Activated CD4-positive, alpha-beta memory T cell treated with anti-CD3 and anti-CD28 coated beads for 36 hours (primary cell): ENCODE results near the gene GBGT1. TPM values are rescaled to one million over a fixed set of nuclear protein-coding genes. Genes with fewer than 3 reads are reported as not detected.
"Not testable (repeated sequence)": the region's sequence is repeated elsewhere in the genome, so short reads cannot be mapped to it uniquely, and the experiment has no call there.

Source experiments
- CTCF ChIA-PET: fragments of 350-600 bp; sonication (Branson Sonifier 250); formaldehyde crosslinking; loops from one replicate; lab custom pipeline; 2021; ENCODE audit warnings: antibody characterized with exemption, inconsistent platforms; lab: Charles Lee
- POLR2A ChIA-PET: fragments of 350-600 bp; sonication (Branson Sonifier 250); formaldehyde crosslinking; loops from one replicate; lab custom pipeline; 2021; ENCODE audit warnings: antibody characterized with exemption; lab: Charles Lee
- DNase-seq: peaks from one replicate; pipeline ENCODE4 v3.0.0-alpha.2; 2020
- H3K27ac Mint-ChIP-seq: one replicate; pipeline ENCODE4 v1.8.0; 2021; ENCODE audit warnings: mixed read lengths
- H3K27me3 Mint-ChIP-seq: one replicate; pipeline ENCODE4 v1.8.0; 2021; ENCODE audit warnings: mixed read lengths
- H3K36me3 Mint-ChIP-seq: one replicate; pipeline ENCODE4 v1.8.0; 2021; ENCODE audit warnings: mixed read lengths
- H3K4me1 Mint-ChIP-seq: one replicate; pipeline ENCODE4 v1.8.0; 2021; ENCODE audit warnings: low read depth, mixed read lengths
- H3K4me3 Mint-ChIP-seq: one replicate; pipeline ENCODE4 v1.8.0; 2021; ENCODE audit warnings: mild to moderate bottlenecking, mixed read lengths
- H3K9me3 Mint-ChIP-seq: one replicate; pipeline ENCODE4 v1.8.0; 2021; ENCODE audit warnings: mixed read lengths
- intact Hi-C: fragments of 100-400 bp; cut with micrococcal nuclease; formaldehyde crosslinking; loops from one replicate; pipeline ENCODE4 v1.15.1; 2023
- total RNA-seq, 2 experiments: library from RNA; stranded (reverse); gene quantifications; one replicate each; pipeline ENCODE4 v1.2.3, GENCODE V29; 2021

GBGT1 gene
- total RNA-seq, 2 experiments from 2014 or later: 3.2 to 3.6 TPM

- H3K36me3 Mint-ChIP-seq, CTCF ChIA-PET, DNase-seq, H3K27me3 Mint-ChIP-seq, H3K4me1 Mint-ChIP-seq, H3K9me3 Mint-ChIP-seq, H3K27ac Mint-ChIP-seq, H3K4me3 Mint-ChIP-seq, POLR2A ChIA-PET, intact Hi-C loops: not testable (repeated sequence)
These were observed 6.0 kb upstream of the GBGT1 start for GRCh38 chr9:133169687-133170086.

- Mint-ChIP-seq H3K9me3 (no peaks in the 10 kb centered on the region), H3K27ac (no peak overlapping the region), H3K4me1 (no peaks in the 10 kb centered on the region), H3K4me3 (no peak overlapping the region), H3K27me3 (peaks cover 2% of the 10 kb centered on the region), H3K36me3 (no peaks in the 10 kb centered on the region)
- no peak for DNase-seq
- intact Hi-C loops: no loop called here
- ChIA-PET POLR2A (no interaction called here), CTCF (interaction anchor here (0.6 to 0.7 kb wide), 2 partner anchors 12 to 150 kb away, joined by 3 read pairs; no protein-coding TSS in a partner anchor)
These were observed 5.4 kb upstream of the GBGT1 start for GRCh38 chr9:133169102-133169501.

- no peaks in the 10 kb centered on the region for H3K9me3 Mint-ChIP-seq
- DNase-seq: no peak
- intact Hi-C loops: no loop called here
- peaks cover 2% of the 10 kb centered on the region for H3K27me3 Mint-ChIP-seq
- H3K36me3 Mint-ChIP-seq: no peaks in the 10 kb centered on the region
- ChIA-PET CTCF (interaction anchor here (0.6 to 0.7 kb wide), 2 partner anchors 13 to 150 kb away, joined by 3 read pairs; no protein-coding TSS in a partner anchor), POLR2A (no interaction called here)
- H3K4me1 Mint-ChIP-seq: no peaks in the 10 kb centered on the region
- no peak overlapping the region for H3K27ac Mint-ChIP-seq
- H3K4me3 Mint-ChIP-seq: no peak overlapping the region
These were observed 4.7 kb upstream of the GBGT1 start for GRCh38 chr9:133168432-133168831.

DNA sequence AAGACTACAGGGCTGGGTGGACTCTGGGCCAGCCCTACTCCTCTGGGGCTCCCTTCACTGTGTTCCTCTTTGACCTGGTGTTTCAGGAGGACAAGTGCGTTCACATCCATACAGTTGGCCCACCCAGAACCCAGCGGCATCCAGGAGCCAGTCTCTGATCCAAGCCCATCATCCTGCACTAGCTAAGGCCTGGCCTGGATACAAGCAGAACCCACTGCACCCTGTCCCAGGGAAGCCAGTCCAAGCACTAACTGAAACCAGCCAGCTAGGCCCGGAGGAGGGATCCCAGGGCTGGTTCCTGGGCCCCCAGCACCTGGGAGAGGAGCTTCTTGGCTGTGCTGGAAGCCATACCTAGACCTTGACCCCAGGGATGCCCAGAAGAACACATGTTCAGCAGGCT is 4.1 kb upstream of the GBGT1 start:
- ChIA-PET CTCF (interaction anchor here (1.1 to 1.5 kb wide), 3 partner anchors 11 to 119 kb away, joined by 3 to 6 read pairs (median 4); no protein-coding TSS in a partner anchor), POLR2A (no interaction called here)
- no peak for DNase-seq
- no peaks in the 10 kb centered on the region for H3K4me1 Mint-ChIP-seq
- H3K9me3 Mint-ChIP-seq: no peaks in the 10 kb centered on the region
- no peak overlapping the region for H3K27ac Mint-ChIP-seq
- intact Hi-C loops: no loop called here
- H3K36me3 Mint-ChIP-seq: no peaks in the 10 kb centered on the region
- peaks cover 2% of the 10 kb centered on the region for H3K27me3 Mint-ChIP-seq
- H3K4me3 Mint-ChIP-seq: no peak overlapping the region

DNA sequence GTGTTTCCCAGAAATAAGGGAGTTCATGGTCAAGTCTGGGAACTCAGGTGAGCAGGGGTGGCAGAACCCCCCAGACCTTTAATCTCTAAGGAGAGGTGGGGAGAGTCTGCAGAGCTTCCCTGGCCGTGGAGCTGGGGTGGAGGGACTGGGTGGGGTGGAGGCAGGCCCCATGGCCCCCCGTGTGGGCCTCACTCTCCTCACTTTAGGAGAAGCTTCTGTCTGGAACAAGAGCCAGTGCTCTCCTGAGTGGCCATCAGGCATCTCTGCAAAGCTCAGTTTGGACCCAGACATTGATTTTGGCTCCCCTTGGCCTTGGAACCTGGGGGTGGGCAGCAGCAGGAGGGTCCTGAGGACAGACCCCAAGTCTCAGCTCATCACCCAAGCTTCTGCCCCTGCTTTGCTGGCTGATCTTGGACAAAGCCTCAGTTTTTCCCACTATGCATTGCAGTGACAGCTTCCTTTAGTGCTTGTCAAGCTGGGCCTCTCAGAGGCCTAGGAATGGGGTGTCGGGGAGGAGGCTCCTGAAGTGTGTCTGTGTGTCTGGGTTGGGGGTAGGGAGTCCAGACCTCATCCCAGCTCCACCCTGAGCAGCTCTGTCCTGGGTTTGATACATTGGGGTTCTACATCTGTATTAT is 3.5 kb upstream of the GBGT1 start:
- Mint-ChIP-seq H3K27me3 (peaks cover 2% of the 10 kb centered on the region), H3K9me3 (no peaks in the 10 kb centered on the region), H3K36me3 (no peaks in the 10 kb centered on the region), H3K4me1 (no peaks in the 10 kb centered on the region), H3K4me3 (no peak overlapping the region), H3K27ac (no peak overlapping the region)
- ChIA-PET CTCF (interaction anchor here (0.7 to 1.5 kb wide), 4 partner anchors 11 to 118 kb away, joined by 3 to 6 read pairs (median 4); no protein-coding TSS in a partner anchor), POLR2A (no interaction called here)
- DNase-seq: no peak
- intact Hi-C loops: no loop called here

- no peak overlapping the region for H3K27ac Mint-ChIP-seq
- H3K27me3 Mint-ChIP-seq: no peaks in the 10 kb centered on the region
These were observed 2.7 kb upstream of the GBGT1 start for GRCh38 chr9:133166392-133166791.

GRCh38 chr9:133165452-133165730 is 1.7 kb upstream of the GBGT1 start:
- H3K4me1 Mint-ChIP-seq: peaks cover 2% of the 10 kb centered on the region
- H3K27ac Mint-ChIP-seq: no peak overlapping the region
- no peaks in the 10 kb centered on the region for H3K27me3 Mint-ChIP-seq
- ChIA-PET POLR2A (no interaction called here), CTCF (interaction anchor here (0.8 kb wide), 1 partner anchor 15 kb away, joined by 3 read pairs; no protein-coding TSS in a partner anchor)
- no peaks in the 10 kb centered on the region for H3K36me3 Mint-ChIP-seq
- intact Hi-C loops: no loop called here
- no peak for DNase-seq
- no peak overlapping the region for H3K4me3 Mint-ChIP-seq
- no peaks in the 10 kb centered on the region for H3K9me3 Mint-ChIP-seq

More at GRCh38 chr9:133166392-133166791, 2.7 kb upstream of the GBGT1 start:
- H3K4me3 Mint-ChIP-seq: no peak overlapping the region
- DNase-seq: no peak
- no peaks in the 10 kb centered on the region for H3K4me1 Mint-ChIP-seq
- intact Hi-C loops: no loop called here
- H3K36me3 Mint-ChIP-seq: no peaks in the 10 kb centered on the region
- H3K9me3 Mint-ChIP-seq: no peaks in the 10 kb centered on the region
- ChIA-PET POLR2A (no interaction called here), CTCF (interaction anchor here (0.8 to 1.1 kb wide), 3 partner anchors 14 to 117 kb away, joined by 3 read pairs; no protein-coding TSS in a partner anchor)

DNA sequence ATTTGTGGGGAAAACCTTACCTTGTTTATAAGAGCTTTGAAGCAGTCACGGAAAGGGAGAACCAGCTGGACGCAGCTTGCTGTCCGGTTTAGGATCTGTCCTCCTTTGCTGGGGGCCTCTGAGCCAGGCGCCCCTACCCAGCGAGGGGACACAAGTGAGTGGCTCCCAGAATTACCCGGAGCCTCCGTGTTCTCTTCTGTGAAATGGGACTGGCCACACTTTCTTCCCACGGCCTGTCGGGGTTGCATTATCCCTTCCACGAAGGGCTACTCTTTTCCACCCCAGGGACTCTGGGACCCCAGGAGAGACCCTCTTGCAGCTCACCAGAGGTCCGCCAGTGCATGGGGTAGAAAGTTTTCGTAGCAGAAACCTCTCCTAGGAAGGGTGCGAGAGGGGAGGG is 477 bp upstream of the GBGT1 start:
- ChIA-PET POLR2A (no interaction called here), CTCF (interaction anchor here (0.9 to 1.3 kb wide), 2 partner anchors 17 to 124 kb away, joined by 3 to 4 read pairs; no protein-coding TSS in a partner anchor)
- Mint-ChIP-seq H3K4me3 (peak overlapping the region; percentile 68), H3K36me3 (no peaks in the 10 kb centered on the region), H3K27me3 (no peaks in the 10 kb centered on the region), H3K9me3 (no peaks in the 10 kb centered on the region), H3K27ac (no peak overlapping the region), H3K4me1 (peaks cover 2% of the 10 kb centered on the region)
- intact Hi-C loops: no loop called here
- DNase-seq: no peak

GRCh38 chr9:133162861-133163503 is 732 bp downstream of the GBGT1 start:
- peak; percentile 7 for DNase-seq
- no peak overlapping the region for H3K4me3 Mint-ChIP-seq
- intact Hi-C loops: no loop called here

GRCh38 chr9:133161547-133161950 is 2.2 kb downstream of the GBGT1 start:
- POLR2A ChIA-PET: no interaction called here
- H3K4me3 Mint-ChIP-seq: no peak overlapping the region
- CTCF ChIA-PET: interaction anchor here (0.6 to 1.5 kb wide), 4 partner anchors 11 to 539 kb away, joined by 3 to 4 read pairs (median 3); no protein-coding TSS in a partner anchor
- no peak for DNase-seq
- peaks cover 2% of the 10 kb centered on the region for H3K4me1 Mint-ChIP-seq
- no peaks in the 10 kb centered on the region for H3K36me3 Mint-ChIP-seq
- H3K27ac Mint-ChIP-seq: no peak overlapping the region
- intact Hi-C loops: no loop called here
- no peaks in the 10 kb centered on the region for H3K9me3 Mint-ChIP-seq
- H3K27me3 Mint-ChIP-seq: no peaks in the 10 kb centered on the region

More at GRCh38 chr9:133162861-133163503, 732 bp downstream of the GBGT1 start:
- CTCF ChIA-PET: interaction anchor here (1.3 kb wide), 1 partner anchor 123 kb away, joined by 4 read pairs; no protein-coding TSS in a partner anchor
- POLR2A ChIA-PET: no interaction called here
- Mint-ChIP-seq H3K9me3 (no peaks in the 10 kb centered on the region), H3K36me3 (no peaks in the 10 kb centered on the region), H3K4me1 (peaks cover 2% of the 10 kb centered on the region), H3K27me3 (no peaks in the 10 kb centered on the region), H3K27ac (no peak overlapping the region)

GRCh38 chr9:133160742-133161546 is 2.8 kb downstream of the GBGT1 start:
- intact Hi-C loops: no loop called here
- Mint-ChIP-seq H3K4me1 (peaks cover 2% of the 10 kb centered on the region), H3K9me3 (no peaks in the 10 kb centered on the region), H3K27me3 (no peaks in the 10 kb centered on the region), H3K36me3 (no peaks in the 10 kb centered on the region), H3K27ac (no peak overlapping the region), H3K4me3 (no peak overlapping the region)
- POLR2A ChIA-PET: no interaction called here
- peak; percentile 56 for DNase-seq
- CTCF ChIA-PET: interaction anchor here (0.6 to 1.5 kb wide), 6 partner anchors 11 to 540 kb away, joined by 3 to 11 read pairs (median 3); no protein-coding TSS in a partner anchor

GRCh38 chr9:133158695-133159094 is 5.0 kb downstream of the GBGT1 start:
- Mint-ChIP-seq H3K36me3 (no peaks in the 10 kb centered on the region), H3K27ac (no peak overlapping the region), H3K4me1 (peaks cover 2% of the 10 kb centered on the region), H3K27me3 (no peaks in the 10 kb centered on the region), H3K4me3 (no peak overlapping the region), H3K9me3 (no peaks in the 10 kb centered on the region)
- CTCF ChIA-PET: interaction anchor here (0.7 to 2.1 kb wide), 8 partner anchors 10 to 328 kb away, joined by 3 to 14 read pairs (median 4); no protein-coding TSS in a partner anchor
- intact Hi-C loops: no loop called here
- DNase-seq: no peak
- POLR2A ChIA-PET: no interaction called here
